Transverse colon (tissue), 4 donors: ENCODE results near the gene SEC14L1.

Source experiments
- CTCF ChIP-seq, 5 experiments: fragments of 200-600 bp in 3 of 5; fragments of 450-650 bp in 2 of 5; sonication (generic) in 3 of 5; IDR thresholded peaks; 1 replicate in 2 of 5; 2 replicates in 3 of 5; pipeline ENCODE4 v1.5.1; 2016 to 2017; ENCODE audit warnings: antibody characterized with exemption in 5 of 5, inconsistent platforms in 3 of 5, mild to moderate bottlenecking in 2 of 5, moderate library complexity in 1 of 5
- EP300 ChIP-seq: sonication (generic); formaldehyde crosslinking; IDR thresholded peaks from one replicate; pipeline ENCODE4 v1.6.1; 2017; ENCODE audit warnings: antibody characterized with exemption, low read depth
- POLR2A ChIP-seq: fragments of 450-650 bp; IDR thresholded peaks from one replicate; pipeline ENCODE4 v1.6.1; 2016; ENCODE audit warnings: antibody characterized with exemption, mild to moderate bottlenecking, moderate library complexity
- POLR2AphosphoS5 ChIP-seq, 3 donors: sonication (generic); formaldehyde crosslinking; IDR thresholded peaks; one replicate each; pipeline ENCODE4 v1.6.1; 2016; ENCODE audit warnings: antibody characterized with exemption in 3 of 3

GRCh38 chr17:77136420-77136767, 4.4 kb upstream of the SEC14L1 start:
- no peak for TF ChIP-seq CTCF (IDR thresholded peaks at IDR 0.05)
- TF ChIP-seq POLR2A, result no peak
- TF ChIP-seq POLR2AphosphoS5 (IDR thresholded peaks at IDR 0.05), result no peak
- no peak for TF ChIP-seq EP300
